ENCODE measurements around the gene ADCY7. TPM values are rescaled to one million over a fixed set of nuclear protein-coding genes. Genes with fewer than 3 reads are reported as not detected.
A peak's percentile ranks its signal among the peaks of the same experiment; 100 is the strongest.

The ADCY7 gene
- total RNA-seq, 6 experiments from 2014 or later: 32.7 to 48.1 (median 41.9) TPM

DNA sequence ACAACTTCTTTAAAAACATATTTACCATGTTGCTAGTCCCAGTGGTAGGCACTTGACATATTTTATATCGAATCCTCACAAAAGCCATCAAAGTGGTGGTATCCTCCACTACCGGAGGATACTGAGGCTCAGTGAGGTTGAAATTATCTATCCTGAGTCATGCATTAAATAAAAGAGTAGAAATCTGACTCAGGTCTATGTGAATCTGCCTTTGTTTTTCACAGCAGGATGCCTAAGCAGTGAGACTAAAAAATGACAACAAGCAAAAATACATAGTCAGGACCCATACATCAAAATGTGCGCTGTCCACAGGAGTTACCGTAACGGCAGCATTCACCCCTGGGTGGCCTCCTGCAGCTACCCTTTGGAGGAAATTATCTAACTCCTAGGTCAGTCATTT lies 84.8 kb downstream of the ADCY7 start:
- no peaks in the 10 kb centered on the region for H3K27me3 Mint-ChIP-seq (ENCODE audit: insufficient read depth)
- H3K4me1 Mint-ChIP-seq (ENCODE audit: low read depth): peaks cover 24% of the 10 kb centered on the region
- peaks cover 47% of the 10 kb centered on the region for H3K36me3 Mint-ChIP-seq (ENCODE audit: low read depth)
- 0 out of 2 replicates have a peak overlapping the region, but pooled peaks have one; percentile 8 for H3K27ac Mint-ChIP-seq
- no peak overlapping the region for H3K4me3 Mint-ChIP-seq
- TF ChIP-seq, protein P1, sequence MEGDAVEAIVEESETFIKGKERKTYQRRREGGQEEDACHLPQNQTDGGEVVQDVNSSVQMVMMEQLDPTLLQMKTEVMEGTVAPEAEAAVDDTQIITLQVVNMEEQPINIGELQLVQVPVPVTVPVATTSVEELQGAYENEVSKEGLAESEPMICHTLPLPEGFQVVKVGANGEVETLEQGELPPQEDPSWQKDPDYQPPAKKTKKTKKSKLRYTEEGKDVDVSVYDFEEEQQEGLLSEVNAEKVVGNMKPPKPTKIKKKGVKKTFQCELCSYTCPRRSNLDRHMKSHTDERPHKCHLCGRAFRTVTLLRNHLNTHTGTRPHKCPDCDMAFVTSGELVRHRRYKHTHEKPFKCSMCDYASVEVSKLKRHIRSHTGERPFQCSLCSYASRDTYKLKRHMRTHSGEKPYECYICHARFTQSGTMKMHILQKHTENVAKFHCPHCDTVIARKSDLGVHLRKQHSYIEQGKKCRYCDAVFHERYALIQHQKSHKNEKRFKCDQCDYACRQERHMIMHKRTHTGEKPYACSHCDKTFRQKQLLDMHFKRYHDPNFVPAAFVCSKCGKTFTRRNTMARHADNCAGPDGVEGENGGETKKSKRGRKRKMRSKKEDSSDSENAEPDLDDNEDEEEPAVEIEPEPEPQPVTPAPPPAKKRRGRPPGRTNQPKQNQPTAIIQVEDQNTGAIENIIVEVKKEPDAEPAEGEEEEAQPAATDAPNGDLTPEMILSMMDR (IDR thresholded peaks at IDR 0.05): no peak
- DNase-seq: no peak
- H3K9me3 Mint-ChIP-seq: no peaks in the 10 kb centered on the region

DNA sequence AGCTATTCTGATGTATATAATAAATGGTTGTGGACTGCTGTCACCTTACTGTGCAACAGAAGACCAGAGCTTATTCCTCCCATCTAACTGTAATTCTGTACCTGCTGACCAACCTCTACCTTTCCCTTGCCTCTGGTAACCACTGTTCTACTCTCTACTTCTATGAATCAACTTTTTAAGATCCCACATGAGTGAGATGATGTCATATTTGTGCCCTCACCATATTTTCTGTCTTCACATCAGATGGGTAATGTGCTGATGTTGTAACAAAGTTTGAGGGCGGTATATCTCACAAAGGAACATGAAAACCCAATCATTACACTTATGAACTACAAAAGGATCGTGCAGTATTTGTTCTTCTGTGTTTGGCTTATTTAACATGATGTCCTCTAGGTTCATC lies 85.6 kb downstream of the ADCY7 start:
- Mint-ChIP-seq H3K27me3 (ENCODE audit: insufficient read depth) (no peaks in the 10 kb centered on the region), H3K9me3 (no peaks in the 10 kb centered on the region), H3K36me3 (ENCODE audit: low read depth) (peaks cover 44% of the 10 kb centered on the region), H3K4me3 (no peak overlapping the region), H3K27ac (no peak overlapping the region), H3K4me1 (ENCODE audit: low read depth) (peaks cover 24% of the 10 kb centered on the region)
- TF ChIP-seq, protein P1 (IDR thresholded peaks at IDR 0.05): no peak
- DNase-seq: no peak

DNA sequence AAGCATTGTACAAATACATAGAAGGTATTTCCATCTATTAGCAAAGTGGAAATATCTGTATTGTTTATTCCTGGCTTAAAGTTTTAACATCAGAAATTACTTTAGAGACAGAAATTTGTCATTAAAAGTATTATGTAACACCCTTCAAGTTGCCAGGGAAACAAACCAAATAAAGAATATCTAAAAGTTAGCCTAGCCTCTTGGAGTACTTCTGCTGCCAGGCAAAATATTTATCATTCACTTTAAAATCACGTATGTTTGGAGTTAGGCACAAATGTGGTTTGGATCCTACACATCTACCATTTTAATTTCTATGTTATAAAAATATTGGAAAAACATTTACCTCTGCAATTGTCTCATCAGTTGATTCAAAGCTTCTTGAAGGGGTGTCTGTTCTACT lies 87.7 kb downstream of the ADCY7 start:
- Mint-ChIP-seq H3K36me3 (ENCODE audit: low read depth) (peaks cover 29% of the 10 kb centered on the region), H3K4me1 (ENCODE audit: low read depth) (peaks cover 24% of the 10 kb centered on the region), H3K27me3 (ENCODE audit: insufficient read depth) (no peaks in the 10 kb centered on the region; the same call in 1 of the 2 replicates), H3K9me3 (no peaks in the 10 kb centered on the region), H3K4me3 (no peak overlapping the region), H3K27ac (no peak overlapping the region)
- TF ChIP-seq, protein P1 (IDR thresholded peaks at IDR 0.05): no peak
- no peak for DNase-seq

DNA sequence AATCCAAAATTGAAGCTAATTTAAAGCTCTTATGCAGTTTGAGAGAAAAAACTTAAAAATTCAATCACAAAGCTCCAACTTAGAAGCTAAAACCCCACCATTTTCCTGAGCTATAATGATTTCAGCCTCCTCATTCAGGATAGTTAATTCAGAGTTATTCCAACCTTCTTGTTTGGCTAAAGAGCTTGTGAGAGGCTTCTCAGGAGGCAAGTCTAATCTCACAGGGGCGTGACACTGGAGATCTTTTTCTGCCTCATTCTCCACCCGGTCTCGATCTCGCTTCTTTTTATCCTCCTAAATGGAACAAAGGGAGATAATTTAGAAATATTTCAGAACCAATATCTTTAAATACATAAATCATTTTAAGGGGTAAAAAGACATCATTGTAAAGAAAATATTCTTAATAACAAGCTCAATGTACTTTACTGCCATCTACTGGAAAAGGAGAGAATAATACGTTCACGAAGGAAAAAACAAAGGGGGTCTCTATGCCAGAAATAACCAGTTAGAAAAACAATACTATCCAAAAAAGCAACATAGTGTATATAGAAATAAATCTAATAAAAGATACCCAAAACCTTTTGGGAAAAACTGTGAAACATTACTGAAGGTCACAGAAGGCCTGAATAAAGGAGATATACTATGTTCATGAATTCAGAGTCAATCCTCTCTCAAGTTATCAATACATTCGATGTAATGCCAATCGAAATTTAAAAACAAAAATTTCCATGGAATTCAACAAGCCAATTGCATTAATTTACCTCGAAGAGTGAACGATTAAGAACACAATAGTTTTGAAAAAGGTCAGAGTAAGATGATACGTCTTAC lies 88.5 kb downstream of the ADCY7 start:
- Mint-ChIP-seq H3K4me1 (ENCODE audit: low read depth) (peaks cover 28% of the 10 kb centered on the region), H3K4me3 (no peak overlapping the region), H3K27me3 (ENCODE audit: insufficient read depth) (no peaks in the 10 kb centered on the region; the same call in 1 of the 2 replicates), H3K36me3 (ENCODE audit: low read depth) (peaks cover 21% of the 10 kb centered on the region), H3K27ac (peak overlapping the region; percentile 29; the same call in 1 of the 2 replicates), H3K9me3 (no peaks in the 10 kb centered on the region)
- TF ChIP-seq, protein P1 (IDR thresholded peaks at IDR 0.05): peak; percentile 86
- no peak for DNase-seq

DNA sequence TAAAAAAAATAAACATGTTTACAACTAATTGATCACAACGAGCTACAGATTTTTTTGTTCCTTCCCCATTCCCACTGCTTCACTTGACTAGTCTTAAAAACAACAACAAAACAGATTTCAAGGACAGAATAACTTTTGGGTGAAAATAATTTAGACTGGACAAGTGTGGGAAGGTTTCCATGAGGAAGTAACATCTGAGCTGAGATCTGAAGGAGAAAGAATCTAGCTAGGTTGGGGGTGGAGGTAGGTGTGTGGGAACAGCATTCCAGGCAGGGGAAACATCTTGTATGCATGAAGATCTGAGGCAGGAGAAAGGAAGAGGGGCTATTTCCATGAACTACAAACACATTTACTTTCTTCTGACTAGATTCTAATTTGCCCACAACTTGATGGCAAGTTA lies 93.3 kb downstream of the ADCY7 start:
- Mint-ChIP-seq H3K27me3 (ENCODE audit: insufficient read depth) (no peaks in the 10 kb centered on the region; the same call in 1 of the 2 replicates), H3K27ac (peak overlapping the region; percentile 10), H3K4me3 (no peak overlapping the region), H3K4me1 (ENCODE audit: low read depth) (peaks cover 10% of the 10 kb centered on the region), H3K36me3 (ENCODE audit: low read depth) (peaks cover 19% of the 10 kb centered on the region), H3K9me3 (no peaks in the 10 kb centered on the region)
- TF ChIP-seq, protein P1 (IDR thresholded peaks at IDR 0.05): no peak
- no peak for DNase-seq

Measured in HFFc6 (cell line).